HEK293T (cell line): ENCODE results near the gene OR52H1.
"Not testable (repeated sequence)": the region's sequence is repeated elsewhere in the genome, so short reads cannot be mapped to it uniquely, and the experiment has no call there.

ENCODE experiments used
- CTCF ChIA-PET: fragments of 350-600 bp; formaldehyde crosslinking; extraction: SDS; loops from one replicate; lab custom pipeline; 2021; ENCODE audit warnings: antibody characterized with exemption, inconsistent platforms; lab: Yijun Ruan, JAX
- POLR2A ChIA-PET: fragments of 350-600 bp; formaldehyde crosslinking; extraction: SDS; loops from one replicate; lab custom pipeline; 2020; ENCODE audit warnings: antibody characterized with exemption, inconsistent platforms; lab: Yijun Ruan, JAX
- DNase-seq: peaks from one replicate; pipeline ENCODE4 v3.0.0; 2012; ENCODE audit warnings: mixed read lengths; ENCODE audit errors: extremely low spot score
- ARNT ChIP-seq: fragments of 450-650 bp; IDR thresholded peaks from 2 replicates; pipeline ENCODE4 v1.6.1; 2017; ENCODE audit warnings: mild to moderate bottlenecking
- BHLHE40 ChIP-seq: fragments of 450-650 bp; IDR thresholded peaks from 2 replicates; pipeline ENCODE4 v1.6.1; 2016; ENCODE audit warnings: mild to moderate bottlenecking, moderate library complexity, borderline replicate concordance
- CTBP1 ChIP-seq: fragments of 450-650 bp; IDR thresholded peaks from 2 replicates; pipeline ENCODE4 v1.6.1; 2016; ENCODE audit warnings: borderline replicate concordance
- ELF4 ChIP-seq: fragments of 450-650 bp; IDR thresholded peaks from 2 replicates; pipeline ENCODE4 v1.6.1; 2017; ENCODE audit warnings: antibody characterized with exemption
- FOXA1 ChIP-seq: fragments of 450-650 bp; IDR thresholded peaks from 2 replicates; pipeline ENCODE4 v1.6.1; 2016; ENCODE audit warnings: mild to moderate bottlenecking
- FOXK2 ChIP-seq: fragments of 450-650 bp; IDR thresholded peaks from 2 replicates; pipeline ENCODE4 v1.6.1; 2016; ENCODE audit warnings: mild to moderate bottlenecking
- FOXM1 ChIP-seq: fragments of 450-650 bp; IDR thresholded peaks from 2 replicates; pipeline ENCODE4 v1.6.1; 2017; ENCODE audit warnings: mild to moderate bottlenecking, borderline replicate concordance
- HDGF ChIP-seq: fragments of 450-650 bp; IDR thresholded peaks from 2 replicates; pipeline ENCODE4 v1.6.1; 2017; ENCODE audit warnings: antibody characterized with exemption, borderline replicate concordance
- L3MBTL2 ChIP-seq: fragments of 450-650 bp; conservative IDR thresholded peaks from 2 replicates; pipeline ENCODE4 v1.6.1; 2016; ENCODE audit warnings: mild to moderate bottlenecking
- LEF1 ChIP-seq: fragments of 450-650 bp; IDR thresholded peaks from 2 replicates; pipeline ENCODE4 v1.6.1; 2017; ENCODE audit warnings: mild to moderate bottlenecking, borderline replicate concordance
- NFRKB ChIP-seq: fragments of 450-650 bp; IDR thresholded peaks from 2 replicates; pipeline ENCODE4 v1.6.1; 2016; ENCODE audit warnings: mild to moderate bottlenecking, moderate library complexity
- SP1 ChIP-seq: fragments of 450-650 bp; IDR thresholded peaks from 2 replicates; pipeline ENCODE4 v1.6.1; 2017
- SUZ12 ChIP-seq: fragments of 450-650 bp; IDR thresholded peaks from 2 replicates; pipeline ENCODE4 v1.6.1; 2016; ENCODE audit warnings: mild to moderate bottlenecking
- TARDBP ChIP-seq: fragments of 450-650 bp; IDR thresholded peaks from 2 replicates; pipeline ENCODE4 v1.6.1; 2016
- ZNF384 ChIP-seq: fragments of 450-650 bp; IDR thresholded peaks from 2 replicates; pipeline ENCODE4 v1.6.1; 2016
- TF ChIP-seq, protein P1 (sequence below): fragments of 450-650 bp; IDR thresholded peaks from 2 replicates; pipeline ENCODE4 v1.6.1; 2016

Gene OR52H1

GRCh38 chr11:5548440-5548839 lies at the start of gene OR52H1:
Gene OR52H1, minus strand, starts transcription at chr11:5548540. Its CDS starts 3,035 bp downstream, at chr11:5545505.
- POLR2A ChIA-PET: no interaction called here
- TF ChIP-seq ZNF384 (no peak), ELF4 (no peak), LEF1 (no peak), HDGF (no peak)
- TF ChIP-seq, protein P1, sequence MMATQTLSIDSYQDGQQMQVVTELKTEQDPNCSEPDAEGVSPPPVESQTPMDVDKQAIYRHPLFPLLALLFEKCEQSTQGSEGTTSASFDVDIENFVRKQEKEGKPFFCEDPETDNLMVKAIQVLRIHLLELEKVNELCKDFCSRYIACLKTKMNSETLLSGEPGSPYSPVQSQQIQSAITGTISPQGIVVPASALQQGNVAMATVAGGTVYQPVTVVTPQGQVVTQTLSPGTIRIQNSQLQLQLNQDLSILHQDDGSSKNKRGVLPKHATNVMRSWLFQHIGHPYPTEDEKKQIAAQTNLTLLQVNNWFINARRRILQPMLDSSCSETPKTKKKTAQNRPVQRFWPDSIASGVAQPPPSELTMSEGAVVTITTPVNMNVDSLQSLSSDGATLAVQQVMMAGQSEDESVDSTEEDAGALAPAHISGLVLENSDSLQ: no peak
- DNase-seq: no peak
- CTCF ChIA-PET: no interaction called here

DNA sequence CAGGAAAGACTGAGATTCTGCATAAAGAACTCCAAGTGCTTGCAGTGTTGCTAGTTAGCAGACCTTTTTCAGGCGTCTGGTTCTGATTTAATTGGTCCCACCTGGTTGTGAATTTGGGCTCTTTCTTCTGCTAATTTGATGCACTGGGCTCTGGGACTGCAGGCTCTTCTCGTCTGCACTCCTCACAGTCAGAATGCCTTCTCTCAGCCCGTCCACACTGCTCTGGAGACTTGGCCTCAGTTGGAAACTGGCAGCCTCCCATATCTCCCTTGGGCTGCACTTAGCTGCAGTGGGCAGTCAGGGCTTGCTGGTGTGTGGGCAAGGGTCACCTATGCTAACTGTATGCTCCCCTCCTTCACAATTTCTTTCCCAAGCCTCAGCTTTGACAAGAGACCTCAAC lies 49.6 kb upstream of the OR52H1 start:
- ChIA-PET CTCF (no interaction called here), POLR2A (no interaction called here)
- DNase-seq: no peak
- TF ChIP-seq, protein P1: no peak
- TF ChIP-seq ARNT (no peak), CTBP1 (no peak), BHLHE40 (no peak), FOXK2 (no peak), ELF4 (no peak), FOXA1 (no peak), HDGF (no peak), ZNF384 (no peak), FOXM1 (no peak), TARDBP (no peak), LEF1 (no peak), L3MBTL2 (no peak), SP1 (no peak), SUZ12 (no peak), NFRKB (no peak)

DNA sequence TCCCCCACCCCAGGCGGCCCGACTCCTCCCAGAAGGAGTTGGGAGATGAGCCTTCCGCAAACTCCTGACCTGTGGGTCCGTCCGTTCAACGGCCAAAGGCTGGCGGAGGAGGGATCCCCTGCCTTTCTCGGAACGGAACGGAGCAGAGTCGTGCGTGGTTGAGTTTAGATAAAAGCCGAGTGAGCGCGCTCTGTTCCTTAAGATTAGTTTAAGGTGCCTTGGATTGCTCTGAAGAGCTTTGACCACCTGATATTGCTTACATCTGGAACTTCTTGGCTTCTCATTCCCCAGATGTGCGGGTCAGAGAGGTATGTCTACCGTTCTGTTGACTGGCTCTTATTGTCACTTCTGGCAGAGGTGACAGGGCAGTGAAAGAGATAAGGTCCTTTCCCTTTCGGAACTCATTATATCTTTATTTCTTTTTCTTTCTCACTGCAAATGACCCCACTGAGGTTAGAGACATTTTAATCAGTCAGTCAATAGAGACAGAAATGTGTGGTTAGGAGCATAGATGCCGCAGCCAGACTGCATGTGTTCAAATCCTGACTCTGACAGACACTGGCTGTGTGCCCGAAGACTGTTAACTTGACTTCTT lies 48.4 kb upstream of the OR52H1 start, which contains the start of gene TRIM6:
TSS of gene TRIM6 (plus strand) at position 31 of the 595 bp plus-strand sequence. CDS start at position 292, 261 bp downstream.
- CTCF ChIA-PET: no interaction called here
- DNase-seq: peak; percentile 39
- TF ChIP-seq LEF1: no peak
- TF ChIP-seq ELF4: no peak
- POLR2A ChIA-PET: interaction anchor here (0.6 kb wide), 1 partner anchor 72 kb away, joined by 3 read pairs; no protein-coding TSS in a partner anchor

DNA sequence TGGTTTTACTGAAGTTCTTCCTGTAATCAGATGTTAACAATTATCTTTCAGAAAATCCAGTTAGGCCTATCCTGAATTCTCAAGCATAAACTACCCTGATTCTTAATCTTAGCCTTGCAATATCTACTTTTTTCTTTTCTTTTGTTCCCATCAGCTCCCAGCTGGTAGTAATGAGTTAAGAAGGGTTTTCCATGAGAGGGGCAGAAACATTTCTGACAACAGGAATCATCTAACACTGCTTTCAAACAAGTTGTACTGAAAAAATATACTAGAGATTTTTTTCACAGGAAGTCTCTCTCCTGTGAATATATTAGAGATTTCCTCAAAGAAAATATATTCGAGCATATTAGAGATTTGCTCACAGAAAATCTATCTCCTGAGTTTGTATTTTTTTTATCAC lies 44.8 kb upstream of the OR52H1 start:
- ChIA-PET CTCF (no interaction called here), POLR2A (no interaction called here)
- DNase-seq: no peak
- TF ChIP-seq FOXK2 (no peak), ZNF384 (no peak), SUZ12 (no peak), FOXM1 (no peak)

- POLR2A ChIA-PET: no interaction called here
- no peak for TF ChIP-seq ZNF384
- CTCF ChIA-PET: no interaction called here
- no peak for DNase-seq
These were observed 44.3 kb upstream of the OR52H1 start for GRCh38 chr11:5592615-5593014.

DNA sequence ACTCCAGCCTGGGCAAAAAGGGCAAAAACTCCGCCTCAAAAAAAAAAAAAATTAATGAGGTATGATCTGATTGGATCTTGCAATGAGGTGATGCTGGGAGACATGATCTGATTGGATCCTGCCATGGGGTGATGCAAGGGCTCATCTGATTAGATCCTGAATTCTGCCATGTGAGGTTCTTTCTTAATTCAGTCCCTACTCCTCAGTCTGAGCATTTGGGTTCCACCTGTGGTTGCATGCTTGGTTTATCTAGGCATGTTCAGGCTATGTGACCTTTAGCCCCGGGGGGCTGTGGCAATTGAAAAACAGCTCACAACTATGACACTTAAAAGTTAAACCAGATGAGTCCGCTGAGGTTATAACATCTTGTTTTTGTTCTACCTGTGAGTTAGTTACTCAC lies 43.3 kb upstream of the OR52H1 start:
- TF ChIP-seq CTBP1: no peak
- no peak for TF ChIP-seq NFRKB
- no peak for TF ChIP-seq SUZ12
- TF ChIP-seq FOXK2: no peak
- TF ChIP-seq SP1: no peak
- TF ChIP-seq BHLHE40: no peak
- TF ChIP-seq TARDBP: no peak
- TF ChIP-seq ELF4: no peak
- DNase-seq: no peak
- POLR2A ChIA-PET: no interaction called here
- CTCF ChIA-PET: no interaction called here

DNA sequence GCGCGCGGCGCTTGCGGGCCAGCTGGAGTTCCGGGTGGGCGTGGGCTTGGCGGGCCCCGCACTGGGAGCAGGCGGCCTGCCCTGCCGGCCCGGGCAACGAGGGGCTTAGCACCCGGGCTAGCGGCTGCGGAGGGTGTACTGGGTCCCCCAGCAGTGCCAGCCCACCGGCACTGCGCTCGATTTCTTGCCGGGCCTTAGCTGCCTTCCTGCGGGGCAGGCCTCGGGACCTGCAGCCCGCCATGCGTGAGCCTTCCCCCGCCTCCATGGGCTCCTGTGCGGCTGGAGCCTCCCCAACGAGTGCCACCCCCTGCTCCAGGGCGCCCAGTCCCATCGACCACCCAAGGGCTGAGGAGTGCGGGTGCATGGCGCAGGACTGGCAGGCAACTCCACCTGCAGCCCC lies 41.6 kb upstream of the OR52H1 start:
- POLR2A ChIA-PET, CTCF ChIA-PET, DNase-seq: not testable (repeated sequence)

GRCh38 chr11:5584458-5584857 lies 36.1 kb upstream of the OR52H1 start:
- DNase-seq, POLR2A ChIA-PET, CTCF ChIA-PET: not testable (repeated sequence)

GRCh38 chr11:5581014-5581413 lies 32.7 kb upstream of the OR52H1 start:
- CTCF ChIA-PET: no interaction called here
- POLR2A ChIA-PET: no interaction called here
- no peak for DNase-seq
- TF ChIP-seq FOXM1: no peak
- no peak for TF ChIP-seq FOXK2
- TF ChIP-seq LEF1: no peak
- no peak for TF ChIP-seq ZNF384
- no peak for TF ChIP-seq ELF4
- TF ChIP-seq SP1: no peak
- TF ChIP-seq TARDBP: no peak
- no peak for TF ChIP-seq SUZ12
- no peak for TF ChIP-seq ARNT
- TF ChIP-seq CTBP1: no peak
- no peak for TF ChIP-seq FOXA1
- no peak for TF ChIP-seq L3MBTL2
- TF ChIP-seq BHLHE40: no peak
- TF ChIP-seq, protein P1: no peak
- TF ChIP-seq HDGF: no peak
- no peak for TF ChIP-seq NFRKB
